ENCODE results near the gene MEGF10.
"Not testable (repeated sequence)": the region's sequence is repeated elsewhere in the genome, so short reads cannot be mapped to it uniquely, and the experiment has no call there.

MEGF10 gene

DNA sequence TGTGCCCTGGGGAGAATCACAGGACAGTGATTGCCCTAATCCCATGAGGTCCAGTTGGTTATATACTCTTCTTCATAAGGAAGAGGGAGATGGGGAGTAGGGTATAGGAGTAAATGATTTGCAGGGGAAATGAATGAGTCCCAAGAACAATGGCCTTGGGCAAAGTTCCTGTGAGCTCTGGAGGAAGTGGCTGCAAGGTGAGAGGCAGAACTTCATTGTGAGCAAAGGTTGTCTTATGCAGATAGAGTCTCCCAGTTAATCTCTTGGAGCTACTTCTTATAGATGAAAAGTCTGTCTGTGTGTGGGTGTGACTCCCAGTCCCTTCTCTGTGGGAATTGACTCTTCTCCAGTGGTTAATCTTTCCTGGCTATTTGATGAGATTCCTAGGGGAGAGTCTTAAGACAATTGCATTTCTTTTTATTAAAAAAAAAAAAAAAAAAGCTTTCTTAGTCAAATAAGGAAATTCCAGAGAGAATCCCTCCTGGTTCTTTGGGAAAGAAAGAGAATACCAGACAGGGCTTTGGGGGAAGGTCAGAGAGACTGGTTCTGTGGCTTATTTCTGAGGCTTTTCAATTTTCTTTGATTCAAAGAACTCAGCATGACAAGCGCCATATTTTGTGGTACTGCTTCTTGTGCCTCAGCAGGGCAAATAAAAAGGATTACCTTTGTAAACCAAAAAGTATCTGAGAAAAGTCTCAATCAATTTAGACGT, 33.6 kb upstream of the MEGF10 start:
- TF ChIP-seq, protein P1, sequence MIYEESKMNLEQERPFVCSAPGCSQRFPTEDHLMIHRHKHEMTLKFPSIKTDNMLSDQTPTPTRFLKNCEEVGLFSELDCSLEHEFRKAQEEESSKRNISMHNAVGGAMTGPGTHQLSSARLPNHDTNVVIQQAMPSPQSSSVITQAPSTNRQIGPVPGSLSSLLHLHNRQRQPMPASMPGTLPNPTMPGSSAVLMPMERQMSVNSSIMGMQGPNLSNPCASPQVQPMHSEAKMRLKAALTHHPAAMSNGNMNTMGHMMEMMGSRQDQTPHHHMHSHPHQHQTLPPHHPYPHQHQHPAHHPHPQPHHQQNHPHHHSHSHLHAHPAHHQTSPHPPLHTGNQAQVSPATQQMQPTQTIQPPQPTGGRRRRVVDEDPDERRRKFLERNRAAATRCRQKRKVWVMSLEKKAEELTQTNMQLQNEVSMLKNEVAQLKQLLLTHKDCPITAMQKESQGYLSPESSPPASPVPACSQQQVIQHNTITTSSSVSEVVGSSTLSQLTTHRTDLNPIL (CRISPR knock-in tag; IDR thresholded peaks at IDR 0.05; ENCODE audit: low read depth), result no peak
- TF ChIP-seq BACH2 (CRISPR knock-in tag; IDR thresholded peaks at IDR 0.05; ENCODE audit: borderline replicate concordance) (no peak), ISL1 (CRISPR knock-in tag; IDR thresholded peaks at IDR 0.05) (no peak), OSR1 (CRISPR knock-in tag; IDR thresholded peaks at IDR 0.05) (no peak), SNAI2 (CRISPR knock-in tag; IDR thresholded peaks at IDR 0.05) (no peak), PPARA (CRISPR knock-in tag; IDR thresholded peaks at IDR 0.05; ENCODE audit: borderline replicate concordance) (no peak), ZC3H10 (CRISPR knock-in tag; IDR thresholded peaks at IDR 0.05) (no peak), ESRRG (CRISPR knock-in tag; IDR thresholded peaks at IDR 0.05) (no peak), ARNTL (CRISPR knock-in tag; IDR thresholded peaks at IDR 0.05; ENCODE audit: borderline replicate concordance, low read depth) (no peak), TCF4 (CRISPR knock-in tag; IDR thresholded peaks at IDR 0.05; ENCODE audit: borderline replicate concordance) (no peak), ZNF70 (CRISPR knock-in tag; IDR thresholded peaks at IDR 0.05) (no peak)
- TF ChIP-seq, protein P2, sequence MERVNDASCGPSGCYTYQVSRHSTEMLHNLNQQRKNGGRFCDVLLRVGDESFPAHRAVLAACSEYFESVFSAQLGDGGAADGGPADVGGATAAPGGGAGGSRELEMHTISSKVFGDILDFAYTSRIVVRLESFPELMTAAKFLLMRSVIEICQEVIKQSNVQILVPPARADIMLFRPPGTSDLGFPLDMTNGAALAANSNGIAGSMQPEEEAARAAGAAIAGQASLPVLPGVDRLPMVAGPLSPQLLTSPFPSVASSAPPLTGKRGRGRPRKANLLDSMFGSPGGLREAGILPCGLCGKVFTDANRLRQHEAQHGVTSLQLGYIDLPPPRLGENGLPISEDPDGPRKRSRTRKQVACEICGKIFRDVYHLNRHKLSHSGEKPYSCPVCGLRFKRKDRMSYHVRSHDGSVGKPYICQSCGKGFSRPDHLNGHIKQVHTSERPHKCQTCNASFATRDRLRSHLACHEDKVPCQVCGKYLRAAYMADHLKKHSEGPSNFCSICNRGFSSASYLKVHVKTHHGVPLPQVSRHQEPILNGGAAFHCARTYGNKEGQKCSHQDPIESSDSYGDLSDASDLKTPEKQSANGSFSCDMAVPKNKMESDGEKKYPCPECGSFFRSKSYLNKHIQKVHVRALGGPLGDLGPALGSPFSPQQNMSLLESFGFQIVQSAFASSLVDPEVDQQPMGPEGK (CRISPR knock-in tag; IDR thresholded peaks at IDR 0.05; ENCODE audit: borderline replicate concordance), result no peak
- TF ChIP-seq, protein P3, sequence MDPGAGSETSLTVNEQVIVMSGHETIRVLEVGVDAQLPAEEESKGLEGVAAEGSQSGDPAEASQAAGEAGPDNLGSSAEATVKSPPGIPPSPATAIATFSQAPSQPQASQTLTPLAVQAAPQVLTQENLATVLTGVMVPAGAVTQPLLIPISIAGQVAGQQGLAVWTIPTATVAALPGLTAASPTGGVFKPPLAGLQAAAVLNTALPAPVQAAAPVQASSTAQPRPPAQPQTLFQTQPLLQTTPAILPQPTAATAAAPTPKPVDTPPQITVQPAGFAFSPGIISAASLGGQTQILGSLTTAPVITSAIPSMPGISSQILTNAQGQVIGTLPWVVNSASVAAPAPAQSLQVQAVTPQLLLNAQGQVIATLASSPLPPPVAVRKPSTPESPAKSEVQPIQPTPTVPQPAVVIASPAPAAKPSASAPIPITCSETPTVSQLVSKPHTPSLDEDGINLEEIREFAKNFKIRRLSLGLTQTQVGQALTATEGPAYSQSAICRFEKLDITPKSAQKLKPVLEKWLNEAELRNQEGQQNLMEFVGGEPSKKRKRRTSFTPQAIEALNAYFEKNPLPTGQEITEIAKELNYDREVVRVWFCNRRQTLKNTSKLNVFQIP (CRISPR knock-in tag; IDR thresholded peaks at IDR 0.05; ENCODE audit: borderline replicate concordance, low read depth), result no peak
- no peak for ATAC-seq

DNA sequence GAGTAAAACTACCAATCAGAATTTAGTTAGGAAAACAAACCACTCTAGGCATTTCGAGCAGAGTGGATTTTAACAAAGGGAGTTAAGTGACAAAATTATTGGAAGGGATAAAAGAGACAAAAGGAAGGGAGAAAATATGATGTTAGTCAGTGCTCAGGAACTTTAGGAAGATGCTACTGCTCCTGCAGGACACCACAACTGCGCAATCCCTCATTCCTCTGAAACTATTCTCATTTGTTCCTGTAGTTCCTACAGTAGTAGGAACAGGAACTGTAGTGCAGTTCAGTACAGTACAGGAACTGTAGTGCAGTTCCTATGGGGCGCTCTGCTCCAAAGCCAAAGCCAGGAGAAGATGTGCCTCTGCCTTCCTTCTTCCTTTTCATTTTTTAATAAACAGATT, 29.9 kb upstream of the MEGF10 start:
- ATAC-seq, result no peak
- TF ChIP-seq GLIS3 (CRISPR knock-in tag; IDR thresholded peaks at IDR 0.05), result no peak

DNA sequence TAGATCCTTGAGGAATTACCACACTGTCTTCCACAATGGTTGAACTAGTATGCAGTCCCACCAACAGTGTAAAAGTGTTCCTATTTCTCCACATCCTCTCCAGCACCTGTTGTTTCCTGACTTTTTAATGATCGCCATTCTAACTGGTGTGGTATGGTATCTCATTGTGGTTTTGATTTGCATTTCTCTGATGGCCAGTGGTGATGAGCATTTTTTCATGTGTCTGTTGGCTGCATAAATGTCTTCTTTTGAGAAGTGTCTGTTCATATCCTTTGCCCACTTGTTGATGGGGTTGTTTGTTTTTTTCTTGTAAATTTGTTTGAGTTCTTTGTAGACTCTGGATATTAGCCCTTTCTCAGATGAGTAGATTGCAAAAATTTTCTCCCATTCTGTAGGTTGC, 25.1 kb upstream of the MEGF10 start:
- ATAC-seq, result not testable (repeated sequence)

DNA sequence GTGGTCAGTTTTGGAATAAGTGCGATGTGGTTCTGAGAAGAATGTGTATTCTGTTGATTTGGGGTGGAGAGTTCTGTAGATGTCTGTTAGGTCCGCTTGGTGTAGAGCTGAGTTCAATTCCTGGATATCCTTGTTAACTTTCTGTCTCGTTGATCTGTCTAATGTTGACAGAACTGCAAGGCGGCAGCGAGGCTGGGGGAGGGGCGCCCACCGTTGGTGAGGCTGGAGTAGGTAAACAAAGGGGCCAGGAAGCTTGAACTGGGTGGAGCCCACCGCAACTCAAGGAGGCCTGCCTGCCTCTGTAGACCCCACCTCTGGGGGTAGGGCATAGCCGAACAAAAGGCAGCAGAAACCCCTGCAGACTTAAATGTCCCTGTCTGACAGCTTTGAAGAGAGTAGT, 22.3 kb upstream of the MEGF10 start:
- not testable (repeated sequence) for ATAC-seq

DNA sequence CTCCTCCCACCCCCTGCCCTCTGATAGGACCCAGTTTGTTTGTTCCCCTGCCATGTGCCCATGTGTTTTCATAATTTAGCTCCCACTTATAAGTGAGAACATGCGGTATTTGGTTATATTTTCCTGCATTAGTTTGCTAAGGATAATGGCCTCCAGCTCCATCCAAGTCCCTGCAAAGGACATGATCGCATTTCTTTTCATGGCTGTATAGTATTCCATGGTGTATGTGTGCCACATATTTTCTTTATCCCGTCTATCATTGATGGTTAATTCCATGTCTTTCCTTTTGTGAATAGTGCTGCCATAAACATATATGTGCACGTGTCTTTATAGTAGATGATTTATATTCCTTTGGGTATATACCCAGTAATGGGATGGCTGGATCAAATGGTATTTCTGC, 19.9 kb upstream of the MEGF10 start:
- not testable (repeated sequence) for ATAC-seq

DNA sequence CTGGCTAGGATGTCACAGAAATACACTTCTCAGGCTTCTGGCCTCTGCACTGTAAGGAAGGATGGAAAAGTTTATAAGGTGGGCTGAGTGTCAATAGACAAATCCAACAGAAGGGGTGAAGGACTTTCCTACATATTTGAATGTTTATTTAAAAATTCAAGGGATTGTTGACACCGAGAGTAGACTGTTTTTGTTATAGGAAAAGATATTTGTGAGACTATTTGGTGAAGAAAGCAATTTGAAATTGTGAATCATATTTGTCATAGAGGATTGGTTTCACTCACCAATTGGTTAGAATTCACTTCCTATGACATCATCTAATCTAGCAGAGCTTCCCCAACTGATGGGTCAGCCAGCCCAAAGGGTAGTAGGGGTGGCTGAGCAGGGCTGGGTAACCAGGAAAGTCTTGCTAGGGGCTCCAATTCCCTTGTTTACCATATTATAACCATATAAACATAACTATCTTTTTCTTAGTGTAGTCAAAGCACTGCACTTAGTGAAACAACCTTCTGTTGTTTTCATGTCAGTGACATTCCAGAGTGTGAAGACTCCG, 14.9 kb upstream of the MEGF10 start:
- no peak for TF ChIP-seq ESRRG (CRISPR knock-in tag; IDR thresholded peaks at IDR 0.05)
- TF ChIP-seq, protein P4, sequence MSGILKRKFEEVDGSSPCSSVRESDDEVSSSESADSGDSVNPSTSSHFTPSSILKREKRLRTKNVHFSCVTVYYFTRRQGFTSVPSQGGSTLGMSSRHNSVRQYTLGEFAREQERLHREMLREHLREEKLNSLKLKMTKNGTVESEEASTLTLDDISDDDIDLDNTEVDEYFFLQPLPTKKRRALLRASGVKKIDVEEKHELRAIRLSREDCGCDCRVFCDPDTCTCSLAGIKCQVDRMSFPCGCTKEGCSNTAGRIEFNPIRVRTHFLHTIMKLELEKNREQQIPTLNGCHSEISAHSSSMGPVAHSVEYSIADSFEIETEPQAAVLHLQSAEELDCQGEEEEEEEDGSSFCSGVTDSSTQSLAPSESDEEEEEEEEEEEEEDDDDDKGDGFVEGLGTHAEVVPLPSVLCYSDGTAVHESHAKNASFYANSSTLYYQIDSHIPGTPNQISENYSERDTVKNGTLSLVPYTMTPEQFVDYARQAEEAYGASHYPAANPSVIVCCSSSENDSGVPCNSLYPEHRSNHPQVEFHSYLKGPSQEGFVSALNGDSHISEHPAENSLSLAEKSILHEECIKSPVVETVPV (CRISPR knock-in tag; IDR thresholded peaks at IDR 0.05), result no peak
- no peak for ATAC-seq

DNA sequence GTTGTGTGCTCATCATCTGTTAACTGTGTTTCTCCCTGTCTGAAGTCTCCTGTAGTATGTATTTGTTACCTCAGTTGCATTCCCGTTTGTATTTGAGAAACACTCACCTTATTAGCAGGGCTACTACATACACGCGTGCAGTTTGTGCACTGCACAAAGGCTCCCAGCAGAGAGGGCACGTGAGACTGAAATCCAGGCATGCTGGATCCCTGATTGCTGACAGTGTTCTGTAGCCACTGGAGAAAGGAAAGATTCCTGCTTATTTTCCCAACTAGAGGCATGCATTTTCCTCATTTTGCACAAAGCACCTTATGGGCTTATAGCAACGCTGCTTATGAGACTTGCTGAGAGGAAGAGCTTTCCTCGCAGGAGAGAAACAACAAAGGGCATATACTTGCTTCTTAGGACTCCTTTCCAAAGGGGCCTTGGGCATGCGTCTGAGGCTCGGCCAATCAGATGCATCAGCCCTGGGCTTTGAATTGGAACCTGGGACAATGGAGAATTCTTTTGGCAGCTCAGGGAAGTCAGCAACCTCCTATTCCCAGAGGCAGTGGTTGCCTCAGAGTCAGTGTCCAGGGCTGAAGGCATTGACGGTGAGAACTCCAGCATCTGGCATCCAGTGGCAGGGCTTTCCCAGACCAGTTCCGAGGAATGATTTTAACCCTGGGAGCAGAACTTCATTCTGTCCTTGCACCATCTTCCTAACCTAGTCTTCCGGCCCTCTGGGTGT, 9.9 kb upstream of the MEGF10 start:
- ATAC-seq, result peak; percentile 64
- TF ChIP-seq ZNF70 (CRISPR knock-in tag; IDR thresholded peaks at IDR 0.05), result no peak
- no peak for TF ChIP-seq ZNF565 (CRISPR knock-in tag; conservative IDR thresholded peaks at IDR 0.05; ENCODE audit: low read depth)
- TF ChIP-seq ZFP30 (CRISPR knock-in tag; IDR thresholded peaks at IDR 0.05), result no peak
- no peak for TF ChIP-seq RARB (CRISPR knock-in tag; IDR thresholded peaks at IDR 0.05)
- no peak for TF ChIP-seq ESRRG (CRISPR knock-in tag; IDR thresholded peaks at IDR 0.05)
- no peak for TF ChIP-seq TCF4 (CRISPR knock-in tag; IDR thresholded peaks at IDR 0.05; ENCODE audit: borderline replicate concordance)
- TF ChIP-seq, protein P4 (CRISPR knock-in tag; IDR thresholded peaks at IDR 0.05), result no peak
- TF ChIP-seq, protein P5, sequence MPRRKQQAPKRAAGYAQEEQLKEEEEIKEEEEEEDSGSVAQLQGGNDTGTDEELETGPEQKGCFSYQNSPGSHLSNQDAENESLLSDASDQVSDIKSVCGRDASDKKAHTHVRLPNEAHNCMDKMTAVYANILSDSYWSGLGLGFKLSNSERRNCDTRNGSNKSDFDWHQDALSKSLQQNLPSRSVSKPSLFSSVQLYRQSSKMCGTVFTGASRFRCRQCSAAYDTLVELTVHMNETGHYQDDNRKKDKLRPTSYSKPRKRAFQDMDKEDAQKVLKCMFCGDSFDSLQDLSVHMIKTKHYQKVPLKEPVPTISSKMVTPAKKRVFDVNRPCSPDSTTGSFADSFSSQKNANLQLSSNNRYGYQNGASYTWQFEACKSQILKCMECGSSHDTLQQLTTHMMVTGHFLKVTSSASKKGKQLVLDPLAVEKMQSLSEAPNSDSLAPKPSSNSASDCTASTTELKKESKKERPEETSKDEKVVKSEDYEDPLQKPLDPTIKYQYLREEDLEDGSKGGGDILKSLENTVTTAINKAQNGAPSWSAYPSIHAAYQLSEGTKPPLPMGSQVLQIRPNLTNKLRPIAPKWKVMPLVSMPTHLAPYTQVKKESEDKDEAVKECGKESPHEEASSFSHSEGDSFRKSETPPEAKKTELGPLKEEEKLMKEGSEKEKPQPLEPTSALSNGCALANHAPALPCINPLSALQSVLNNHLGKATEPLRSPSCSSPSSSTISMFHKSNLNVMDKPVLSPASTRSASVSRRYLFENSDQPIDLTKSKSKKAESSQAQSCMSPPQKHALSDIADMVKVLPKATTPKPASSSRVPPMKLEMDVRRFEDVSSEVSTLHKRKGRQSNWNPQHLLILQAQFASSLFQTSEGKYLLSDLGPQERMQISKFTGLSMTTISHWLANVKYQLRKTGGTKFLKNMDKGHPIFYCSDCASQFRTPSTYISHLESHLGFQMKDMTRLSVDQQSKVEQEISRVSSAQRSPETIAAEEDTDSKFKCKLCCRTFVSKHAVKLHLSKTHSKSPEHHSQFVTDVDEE (CRISPR knock-in tag; IDR thresholded peaks at IDR 0.05), result no peak

Measured in SK-N-SH treated with all-trans-retinoic acid at 6 μM for 48 hours (cell line).